ENCODE data around the gene WSCD1. TPM values are rescaled to one million over a fixed set of nuclear protein-coding genes. Genes with fewer than 3 reads are reported as not detected.

WSCD1 gene
- polyA plus RNA-seq, 3 donors, result not detected

GRCh38 chr17:6104956-6105648 lies 34.9 kb downstream of the WSCD1 start:
- Histone ChIP-seq H2AFZ (ENCODE audit: insufficient read depth, low read depth, low read length, poor library complexity, severe bottlenecking) (no peak overlapping the region), H3K27ac (ENCODE audit: low read depth in 1 of 2, low read length in 2 of 2) (no peak overlapping the region), H3K9ac (ENCODE audit: insufficient read depth, low read length, poor library complexity, severe bottlenecking) (no peak overlapping the region), H3K9me3 (replicated peaks in 1 of 2; ENCODE audit: control insufficient read depth in 1 of 2, insufficient read depth in 1 of 2, low read length in 2 of 2) (peaks cover 0 to 3% of the 10 kb centered on the region in 2 donors), H3K79me2 (ENCODE audit: insufficient read depth, low read length) (no peaks in the 10 kb centered on the region), H3K36me3 (replicated peaks in 1 of 2; ENCODE audit: control insufficient read depth in 1 of 2, insufficient read depth in 2 of 2, low read length in 2 of 2) (no peaks in the 10 kb centered on the region), H3K27me3 (ENCODE audit: control insufficient read depth in 2 of 2, insufficient read depth in 2 of 2, low read length in 2 of 2) (no peaks in the 10 kb centered on the region), H4K20me1 (ENCODE audit: insufficient read depth, low read length) (no peaks in the 10 kb centered on the region), H3K4me3 (replicated peaks in 1 of 3; ENCODE audit: low read depth in 2 of 3, low read length in 3 of 3) (no peak overlapping the region), H3K4me1 (ENCODE audit: control insufficient read depth in 1 of 2, insufficient read depth in 2 of 2, low read length in 2 of 2) (no peaks in the 10 kb centered on the region), H3K4me2 (replicated peaks; ENCODE audit: extremely low read depth, low read length, poor library complexity, severe bottlenecking) (no peak overlapping the region)
- peaks cover 0 to 5% (median 2%) of the 10 kb centered on the region in 3 donors for H3K27me3 Mint-ChIP-seq (ENCODE audit: low read depth in 3 of 3)
- intact Hi-C loops (cut with micrococcal nuclease), result no loop called here
- no peaks in the 10 kb centered on the region for H3K36me3 Mint-ChIP-seq
- no peaks in the 10 kb centered on the region for H3K4me1 Mint-ChIP-seq
- 96% methylated on average over 9 of the region's 12 CpGs for WGBS (ENCODE audit: insufficient coverage)
- H3K4me3 Mint-ChIP-seq, result no peak overlapping the region
- DNase-seq, result no peak
- no peak overlapping the region for H3K27ac Mint-ChIP-seq
- TF ChIP-seq, protein P1, sequence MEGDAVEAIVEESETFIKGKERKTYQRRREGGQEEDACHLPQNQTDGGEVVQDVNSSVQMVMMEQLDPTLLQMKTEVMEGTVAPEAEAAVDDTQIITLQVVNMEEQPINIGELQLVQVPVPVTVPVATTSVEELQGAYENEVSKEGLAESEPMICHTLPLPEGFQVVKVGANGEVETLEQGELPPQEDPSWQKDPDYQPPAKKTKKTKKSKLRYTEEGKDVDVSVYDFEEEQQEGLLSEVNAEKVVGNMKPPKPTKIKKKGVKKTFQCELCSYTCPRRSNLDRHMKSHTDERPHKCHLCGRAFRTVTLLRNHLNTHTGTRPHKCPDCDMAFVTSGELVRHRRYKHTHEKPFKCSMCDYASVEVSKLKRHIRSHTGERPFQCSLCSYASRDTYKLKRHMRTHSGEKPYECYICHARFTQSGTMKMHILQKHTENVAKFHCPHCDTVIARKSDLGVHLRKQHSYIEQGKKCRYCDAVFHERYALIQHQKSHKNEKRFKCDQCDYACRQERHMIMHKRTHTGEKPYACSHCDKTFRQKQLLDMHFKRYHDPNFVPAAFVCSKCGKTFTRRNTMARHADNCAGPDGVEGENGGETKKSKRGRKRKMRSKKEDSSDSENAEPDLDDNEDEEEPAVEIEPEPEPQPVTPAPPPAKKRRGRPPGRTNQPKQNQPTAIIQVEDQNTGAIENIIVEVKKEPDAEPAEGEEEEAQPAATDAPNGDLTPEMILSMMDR (IDR thresholded peaks at IDR 0.05), result no peak
- H3K9me3 Mint-ChIP-seq, result peaks cover 0 to 11% (median 2%) of the 10 kb centered on the region in 7 donors

- Mint-ChIP-seq H3K36me3 (no peaks in the 10 kb centered on the region), H3K4me3 (no peak overlapping the region), H3K4me1 (no peaks in the 10 kb centered on the region), H3K27me3 (ENCODE audit: low read depth in 3 of 3) (peaks cover 0 to 5% (median 2%) of the 10 kb centered on the region in 3 donors), H3K27ac (no peak overlapping the region), H3K9me3 (peaks cover 0 to 11% (median 2%) of the 10 kb centered on the region in 7 donors)
- Histone ChIP-seq H3K4me2 (replicated peaks; ENCODE audit: extremely low read depth, low read length, poor library complexity, severe bottlenecking) (no peak overlapping the region), H2AFZ (ENCODE audit: insufficient read depth, low read depth, low read length, poor library complexity, severe bottlenecking) (no peak overlapping the region), H3K79me2 (ENCODE audit: insufficient read depth, low read length) (no peaks in the 10 kb centered on the region), H3K27ac (ENCODE audit: low read depth in 1 of 2, low read length in 2 of 2) (no peak overlapping the region), H3K9ac (ENCODE audit: insufficient read depth, low read length, poor library complexity, severe bottlenecking) (no peak overlapping the region), H3K4me1 (ENCODE audit: control insufficient read depth in 1 of 2, insufficient read depth in 2 of 2, low read length in 2 of 2) (no peaks in the 10 kb centered on the region), H3K9me3 (replicated peaks in 1 of 2; ENCODE audit: control insufficient read depth in 1 of 2, insufficient read depth in 1 of 2, low read length in 2 of 2) (peaks cover 0 to 3% of the 10 kb centered on the region in 2 donors), H3K36me3 (replicated peaks in 1 of 2; ENCODE audit: control insufficient read depth in 1 of 2, insufficient read depth in 2 of 2, low read length in 2 of 2) (no peaks in the 10 kb centered on the region), H3K4me3 (replicated peaks in 1 of 3; ENCODE audit: low read depth in 2 of 3, low read length in 3 of 3) (no peak overlapping the region), H3K27me3 (ENCODE audit: control insufficient read depth in 2 of 2, insufficient read depth in 2 of 2, low read length in 2 of 2) (no peaks in the 10 kb centered on the region), H4K20me1 (ENCODE audit: insufficient read depth, low read length) (no peaks in the 10 kb centered on the region)
- TF ChIP-seq, protein P1 (IDR thresholded peaks at IDR 0.05), result no peak
- intact Hi-C loops (cut with micrococcal nuclease), result no loop called here
- DNase-seq, result no peak
- 100% methylated on average over 3 of the region's 6 CpGs for WGBS (ENCODE audit: insufficient coverage)
These were observed 35.4 kb downstream of the WSCD1 start for GRCh38 chr17:6105649-6106007.
